AG04450 (cell line): ENCODE measurements around the gene TRPM4. TPM values are rescaled to one million over a fixed set of nuclear protein-coding genes. Genes with fewer than 3 reads are reported as not detected.

Experiments
- CTCF ChIA-PET: fragments of 300-600, 350-600 bp; formaldehyde crosslinking; extraction: SDS; loops from one replicate; lab custom pipeline; 2022; ENCODE audit warnings: antibody characterized with exemption, inconsistent platforms; lab: Charles Lee
- POLR2A ChIA-PET: fragments of 350-600 bp; formaldehyde crosslinking; extraction: SDS; loops from one replicate; lab custom pipeline; 2021; ENCODE audit warnings: antibody characterized with exemption, inconsistent platforms; lab: Yijun Ruan, JAX
- DNase-seq: peaks from one replicate; pipeline ENCODE4 v3.0.0-alpha.2; 2011; ENCODE audit warnings: low read depth, low spot score
- H3K27ac ChIP-seq: one replicate; pipeline ENCODE4 v1.5.1; 2012; ENCODE audit warnings: low read depth, low read length, control low read depth
- H3K27me3 ChIP-seq: one replicate; pipeline ENCODE4 v1.6.0; 2012; ENCODE audit warnings: low read length; ENCODE audit not compliant: control insufficient read depth, insufficient read depth
- H3K4me3 ChIP-seq: 2 replicates; pipeline ENCODE4 v1.5.1; 2011; ENCODE audit warnings: mild to moderate bottlenecking, low read depth, low read length, control low read depth
- H3K9me3 ChIP-seq: 2 replicates; pipeline ENCODE4 v1.5.1; 2012; ENCODE audit warnings: low read length; ENCODE audit not compliant: control insufficient read depth, insufficient read depth
- CTCF ChIP-seq: IDR thresholded peaks from 2 replicates; pipeline ENCODE4 v1.5.1; 2011; ENCODE audit warnings: low read depth, low read length, control low read depth, inconsistent platforms
- polyA plus RNA-seq: library from polyadenylated mRNA; depleted of rRNA; stranded (reverse); fragments of >200 nt; gene quantifications from 2 replicates; pipeline ENCODE4 v1.2.3, GENCODE V29; 2011

TRPM4 gene
- polyA plus RNA-seq, 1 experiment = 4.3 TPM

- TF ChIP-seq CTCF = no peak
- no peaks in the 10 kb centered on the region for H3K27me3 ChIP-seq
- DNase-seq = no peak
- H3K27ac ChIP-seq = no peak overlapping the region
- H3K9me3 ChIP-seq = no peaks in the 10 kb centered on the region; the same call in 1 of the 2 replicates
- no peak overlapping the region for H3K4me3 ChIP-seq
- CTCF ChIA-PET = interaction anchor here (4.3 kb wide), 1 partner anchor 37 kb away, joined by 24 read pairs; no protein-coding TSS in a partner anchor
- POLR2A ChIA-PET = no interaction called here
These were observed 4.4 kb downstream of the TRPM4 start for GRCh38 chr19:49161987-49162386.

- CTCF ChIA-PET = interaction anchor here (1.5 kb wide), 1 partner anchor 34 kb away, joined by 5 read pairs; no protein-coding TSS in a partner anchor
- TF ChIP-seq CTCF = no peak
- H3K27ac ChIP-seq = no peak overlapping the region
- no peak for DNase-seq
- H3K9me3 ChIP-seq = no peaks in the 10 kb centered on the region; the same call in 1 of the 2 replicates
- H3K4me3 ChIP-seq = no peak overlapping the region
- no peaks in the 10 kb centered on the region for H3K27me3 ChIP-seq
- POLR2A ChIA-PET = no interaction called here
These were observed 7.6 kb downstream of the TRPM4 start for GRCh38 chr19:49165111-49165750.

GRCh38 chr19:49165865-49166301 is 8.3 kb downstream of the TRPM4 start:
- no peak overlapping the region for H3K4me3 ChIP-seq
- no peaks in the 10 kb centered on the region for H3K27me3 ChIP-seq
- no peak for DNase-seq
- 0 out of 2 replicates have a peak, but pooled peaks have one; percentile 7 for TF ChIP-seq CTCF
- ChIA-PET POLR2A (no interaction called here), CTCF (interaction anchor here (0.7 to 1.5 kb wide), 2 partner anchors 11 to 33 kb away, joined by 3 to 5 read pairs; no protein-coding TSS in a partner anchor)
- H3K9me3 ChIP-seq = no peaks in the 10 kb centered on the region
- H3K27ac ChIP-seq = no peak overlapping the region

GRCh38 chr19:49167857-49168409 is 10.3 kb downstream of the TRPM4 start:
- Histone ChIP-seq H3K27ac (no peak overlapping the region), H3K4me3 (no peak overlapping the region), H3K27me3 (no peaks in the 10 kb centered on the region), H3K9me3 (no peaks in the 10 kb centered on the region)
- no peak for DNase-seq
- POLR2A ChIA-PET = interaction anchor here (1.2 kb wide), 1 partner anchor 17 kb away, joined by 3 read pairs; no protein-coding TSS in a partner anchor
- CTCF ChIA-PET = no interaction called here
- no peak for TF ChIP-seq CTCF

GRCh38 chr19:49168421-49168820 is 10.8 kb downstream of the TRPM4 start:
- Histone ChIP-seq H3K27ac (no peak overlapping the region), H3K9me3 (no peaks in the 10 kb centered on the region), H3K27me3 (no peaks in the 10 kb centered on the region), H3K4me3 (no peak overlapping the region)
- CTCF ChIA-PET = interaction anchor here (2.5 kb wide), 1 partner anchor 30 kb away, joined by 11 read pairs; no protein-coding TSS in a partner anchor
- no peak for TF ChIP-seq CTCF
- POLR2A ChIA-PET = interaction anchor here (1.2 kb wide), 1 partner anchor 18 kb away, joined by 3 read pairs; no protein-coding TSS in a partner anchor
- DNase-seq = no peak
